SIG-M5 treated with dmso at 0.1 percent for 504 hours (cell line): ENCODE measurements around the gene CD163L1.
"Not testable (repeated sequence)": the region's sequence is repeated elsewhere in the genome, so short reads cannot be mapped to it uniquely, and the experiment has no call there.

Experiments
- DNase-seq: peaks from one replicate; lab custom pipeline; 2025; ENCODE audit not compliant: unreplicated experiment; lab: John Stamatoyannopoulos, UW

The CD163L1 gene

GRCh38 chr12:7337790-7338189 lies 106.2 kb downstream of the CD163L1 start:
- not testable (repeated sequence) for DNase-seq

GRCh38 chr12:7327918-7328317 lies 116.0 kb downstream of the CD163L1 start:
- no peak for DNase-seq

GRCh38 chr12:7324176-7324575 lies 119.8 kb downstream of the CD163L1 start:
- no peak for DNase-seq

GRCh38 chr12:7322599-7322998 lies 121.4 kb downstream of the CD163L1 start:
- DNase-seq: no peak

- no peak for DNase-seq
These were observed 122.3 kb downstream of the CD163L1 start for GRCh38 chr12:7321624-7322023.

- no peak for DNase-seq
These were observed 124.0 kb downstream of the CD163L1 start for GRCh38 chr12:7319930-7320329.

GRCh38 chr12:7310070-7310469 lies 133.9 kb downstream of the CD163L1 start:
- DNase-seq: no peak
